ENCODE results near the gene LRRC46. TPM values are rescaled to one million over a fixed set of nuclear protein-coding genes. Genes with fewer than 3 reads are reported as not detected.
A peak's percentile ranks its signal among the peaks of the same experiment; 100 is the strongest.

LRRC46 gene
- total RNA-seq, 1 experiment from 2014 or later = 0.39 TPM

GRCh38 chr17:47850692-47851573 lies 19.5 kb downstream of the LRRC46 start, which contains the start of gene SP6 (continued):
- TF ChIP-seq, protein P1, sequence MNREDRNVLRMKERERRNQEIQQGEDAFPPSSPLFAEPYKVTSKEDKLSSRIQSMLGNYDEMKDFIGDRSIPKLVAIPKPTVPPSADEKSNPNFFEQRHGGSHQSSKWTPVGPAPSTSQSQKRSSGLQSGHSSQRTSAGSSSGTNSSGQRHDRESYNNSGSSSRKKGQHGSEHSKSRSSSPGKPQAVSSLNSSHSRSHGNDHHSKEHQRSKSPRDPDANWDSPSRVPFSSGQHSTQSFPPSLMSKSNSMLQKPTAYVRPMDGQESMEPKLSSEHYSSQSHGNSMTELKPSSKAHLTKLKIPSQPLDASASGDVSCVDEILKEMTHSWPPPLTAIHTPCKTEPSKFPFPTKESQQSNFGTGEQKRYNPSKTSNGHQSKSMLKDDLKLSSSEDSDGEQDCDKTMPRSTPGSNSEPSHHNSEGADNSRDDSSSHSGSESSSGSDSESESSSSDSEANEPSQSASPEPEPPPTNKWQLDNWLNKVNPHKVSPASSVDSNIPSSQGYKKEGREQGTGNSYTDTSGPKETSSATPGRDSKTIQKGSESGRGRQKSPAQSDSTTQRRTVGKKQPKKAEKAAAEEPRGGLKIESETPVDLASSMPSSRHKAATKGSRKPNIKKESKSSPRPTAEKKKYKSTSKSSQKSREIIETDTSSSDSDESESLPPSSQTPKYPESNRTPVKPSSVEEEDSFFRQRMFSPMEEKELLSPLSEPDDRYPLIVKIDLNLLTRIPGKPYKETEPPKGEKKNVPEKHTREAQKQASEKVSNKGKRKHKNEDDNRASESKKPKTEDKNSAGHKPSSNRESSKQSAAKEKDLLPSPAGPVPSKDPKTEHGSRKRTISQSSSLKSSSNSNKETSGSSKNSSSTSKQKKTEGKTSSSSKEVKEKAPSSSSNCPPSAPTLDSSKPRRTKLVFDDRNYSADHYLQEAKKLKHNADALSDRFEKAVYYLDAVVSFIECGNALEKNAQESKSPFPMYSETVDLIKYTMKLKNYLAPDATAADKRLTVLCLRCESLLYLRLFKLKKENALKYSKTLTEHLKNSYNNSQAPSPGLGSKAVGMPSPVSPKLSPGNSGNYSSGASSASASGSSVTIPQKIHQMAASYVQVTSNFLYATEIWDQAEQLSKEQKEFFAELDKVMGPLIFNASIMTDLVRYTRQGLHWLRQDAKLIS (CRISPR knock-in tag; IDR thresholded peaks at IDR 0.05; ENCODE audit: borderline replicate concordance) = no peak
- TF ChIP-seq ZNF138 (CRISPR knock-in tag; conservative IDR thresholded peaks at IDR 0.05) = no peak
- no peak for TF ChIP-seq ZNF121 (CRISPR knock-in tag; IDR thresholded peaks at IDR 0.05)
- TF ChIP-seq GABPB1 (CRISPR knock-in tag; IDR thresholded peaks at IDR 0.05) = peak; percentile 27
- TF ChIP-seq, protein P2, sequence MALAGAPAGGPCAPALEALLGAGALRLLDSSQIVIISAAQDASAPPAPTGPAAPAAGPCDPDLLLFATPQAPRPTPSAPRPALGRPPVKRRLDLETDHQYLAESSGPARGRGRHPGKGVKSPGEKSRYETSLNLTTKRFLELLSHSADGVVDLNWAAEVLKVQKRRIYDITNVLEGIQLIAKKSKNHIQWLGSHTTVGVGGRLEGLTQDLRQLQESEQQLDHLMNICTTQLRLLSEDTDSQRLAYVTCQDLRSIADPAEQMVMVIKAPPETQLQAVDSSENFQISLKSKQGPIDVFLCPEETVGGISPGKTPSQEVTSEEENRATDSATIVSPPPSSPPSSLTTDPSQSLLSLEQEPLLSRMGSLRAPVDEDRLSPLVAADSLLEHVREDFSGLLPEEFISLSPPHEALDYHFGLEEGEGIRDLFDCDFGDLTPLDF (CRISPR knock-in tag; IDR thresholded peaks at IDR 0.05) = no peak
- TF ChIP-seq, protein P3, sequence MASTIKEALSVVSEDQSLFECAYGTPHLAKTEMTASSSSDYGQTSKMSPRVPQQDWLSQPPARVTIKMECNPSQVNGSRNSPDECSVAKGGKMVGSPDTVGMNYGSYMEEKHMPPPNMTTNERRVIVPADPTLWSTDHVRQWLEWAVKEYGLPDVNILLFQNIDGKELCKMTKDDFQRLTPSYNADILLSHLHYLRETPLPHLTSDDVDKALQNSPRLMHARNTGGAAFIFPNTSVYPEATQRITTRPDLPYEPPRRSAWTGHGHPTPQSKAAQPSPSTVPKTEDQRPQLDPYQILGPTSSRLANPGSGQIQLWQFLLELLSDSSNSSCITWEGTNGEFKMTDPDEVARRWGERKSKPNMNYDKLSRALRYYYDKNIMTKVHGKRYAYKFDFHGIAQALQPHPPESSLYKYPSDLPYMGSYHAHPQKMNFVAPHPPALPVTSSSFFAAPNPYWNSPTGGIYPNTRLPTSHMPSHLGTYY (CRISPR knock-in tag; IDR thresholded peaks at IDR 0.05) = no peak
- no peak for TF ChIP-seq ZNF671 (CRISPR knock-in tag; IDR thresholded peaks at IDR 0.05)
- no peak for TF ChIP-seq FOXJ3 (CRISPR knock-in tag; IDR thresholded peaks at IDR 0.05; ENCODE audit: borderline replicate concordance)

GRCh38 chr17:47851764-47852112 lies 20.3 kb downstream of the LRRC46 start:
- Mint-ChIP-seq H3K36me3 (no peaks in the 10 kb centered on the region), H3K27ac (no peak overlapping the region), H3K4me1 (peaks cover 48% of the 10 kb centered on the region), H3K9me3 (no peaks in the 10 kb centered on the region), H3K4me3 (peak overlapping the region; percentile 78), H3K27me3 (ENCODE audit: low read depth) (peaks cover 92% of the 10 kb centered on the region)
- ChIA-PET CTCF (interaction anchor here (1.6 to 19.3 kb wide), 6 partner anchors 10 to 173 kb away, joined by 5 to 1122 read pairs (median 10); partner anchors contain the start of genes CDK5RAP3, SCRN2 and SP2), POLR2A (interaction anchor here (1.7 to 2.3 kb wide), 3 partner anchors 20 to 53 kb away, joined by 4 to 12 read pairs (median 5); no protein-coding TSS in a partner anchor)
- ATAC-seq = peak; percentile 5
- TF ChIP-seq USF1 (CRISPR knock-in tag; IDR thresholded peaks at IDR 0.05) (no peak), MXD4 (CRISPR knock-in tag; IDR thresholded peaks at IDR 0.05; ENCODE audit: borderline replicate concordance) (no peak)
- TF ChIP-seq, protein P2 (CRISPR knock-in tag; IDR thresholded peaks at IDR 0.05) = no peak
- DNase-seq (ENCODE audit: low spot score) = peak; percentile 51

DNA sequence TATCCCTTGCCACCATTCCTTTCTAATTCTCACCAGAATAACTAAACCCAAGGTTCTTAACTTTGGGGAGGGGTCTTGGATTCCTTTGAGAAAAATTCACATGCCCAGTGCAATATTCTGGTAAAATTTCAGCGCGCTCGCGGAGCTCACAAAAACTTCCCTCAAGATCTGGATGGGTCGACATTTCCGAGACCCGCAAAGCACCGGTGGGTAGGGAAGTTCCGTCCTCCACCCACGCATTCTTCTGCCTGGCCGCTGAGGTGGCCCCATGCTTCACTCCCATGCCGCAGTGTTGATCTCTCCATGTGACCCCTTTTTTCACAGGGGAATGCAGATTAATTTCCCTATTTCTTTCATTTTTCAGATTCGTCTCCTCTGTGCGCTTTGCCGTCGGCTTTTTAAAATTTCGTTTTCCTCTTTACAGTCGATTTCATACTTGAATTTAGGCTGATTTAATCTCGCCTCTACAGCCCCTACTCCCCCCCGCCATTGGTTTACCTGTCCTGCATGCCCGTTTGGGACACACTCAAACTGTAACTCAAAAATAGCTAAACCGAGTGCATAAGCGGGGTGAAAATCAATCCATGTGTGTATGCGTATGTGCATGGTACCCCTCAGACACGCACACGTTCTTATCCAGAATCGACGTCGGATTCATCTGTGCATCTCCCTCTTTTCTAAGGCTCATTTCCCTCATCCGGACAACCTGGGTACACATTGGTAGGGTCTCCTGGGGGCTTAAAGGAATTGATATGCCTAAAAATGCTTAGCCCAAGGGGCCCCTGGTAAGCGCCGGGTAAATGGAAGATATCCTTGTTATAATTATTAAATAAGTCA lies 20.9 kb downstream of the LRRC46 start:
- CTCF ChIA-PET = interaction anchor here (0.8 to 19.3 kb wide), 8 partner anchors 8 to 118 kb away, joined by 3 to 1122 read pairs (median 7); partner anchors contain the start of genes CDK5RAP3, SCRN2 and SP2
- H3K4me1 Mint-ChIP-seq = peaks cover 49% of the 10 kb centered on the region
- no peaks in the 10 kb centered on the region for H3K9me3 Mint-ChIP-seq
- H3K36me3 Mint-ChIP-seq = no peaks in the 10 kb centered on the region
- ATAC-seq = no peak
- H3K27ac Mint-ChIP-seq = no peak overlapping the region
- no peak for DNase-seq (ENCODE audit: low spot score)
- peak overlapping the region; percentile 78 for H3K4me3 Mint-ChIP-seq
- peaks cover 92% of the 10 kb centered on the region for H3K27me3 Mint-ChIP-seq (ENCODE audit: low read depth)
- POLR2A ChIA-PET = interaction anchor here (0.8 to 2.3 kb wide), 5 partner anchors 20 to 118 kb away, joined by 3 to 12 read pairs (median 4); partner anchors contain the start of gene CDK5RAP3
- no peak for TF ChIP-seq ZNF317 (CRISPR knock-in tag; IDR thresholded peaks at IDR 0.05; ENCODE audit: borderline replicate concordance, low read depth)
- no peak for TF ChIP-seq SMAD3 (CRISPR knock-in tag; IDR thresholded peaks at IDR 0.05; ENCODE audit: borderline replicate concordance)
- no peak for TF ChIP-seq ETV6 (CRISPR knock-in tag; IDR thresholded peaks at IDR 0.05)
- TF ChIP-seq CREB1 (CRISPR knock-in tag; IDR thresholded peaks at IDR 0.05) = no peak
- TF ChIP-seq ESRRA (CRISPR knock-in tag; IDR thresholded peaks at IDR 0.05; ENCODE audit: borderline replicate concordance) = no peak
- TF ChIP-seq, protein P4, sequence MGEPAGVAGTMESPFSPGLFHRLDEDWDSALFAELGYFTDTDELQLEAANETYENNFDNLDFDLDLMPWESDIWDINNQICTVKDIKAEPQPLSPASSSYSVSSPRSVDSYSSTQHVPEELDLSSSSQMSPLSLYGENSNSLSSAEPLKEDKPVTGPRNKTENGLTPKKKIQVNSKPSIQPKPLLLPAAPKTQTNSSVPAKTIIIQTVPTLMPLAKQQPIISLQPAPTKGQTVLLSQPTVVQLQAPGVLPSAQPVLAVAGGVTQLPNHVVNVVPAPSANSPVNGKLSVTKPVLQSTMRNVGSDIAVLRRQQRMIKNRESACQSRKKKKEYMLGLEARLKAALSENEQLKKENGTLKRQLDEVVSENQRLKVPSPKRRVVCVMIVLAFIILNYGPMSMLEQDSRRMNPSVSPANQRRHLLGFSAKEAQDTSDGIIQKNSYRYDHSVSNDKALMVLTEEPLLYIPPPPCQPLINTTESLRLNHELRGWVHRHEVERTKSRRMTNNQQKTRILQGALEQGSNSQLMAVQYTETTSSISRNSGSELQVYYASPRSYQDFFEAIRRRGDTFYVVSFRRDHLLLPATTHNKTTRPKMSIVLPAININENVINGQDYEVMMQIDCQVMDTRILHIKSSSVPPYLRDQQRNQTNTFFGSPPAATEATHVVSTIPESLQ (CRISPR knock-in tag; IDR thresholded peaks at IDR 0.05) = no peak
- no peak for TF ChIP-seq OVOL2 (CRISPR knock-in tag; IDR thresholded peaks at IDR 0.05; ENCODE audit: borderline replicate concordance)
- TF ChIP-seq NFATC4 (CRISPR knock-in tag; IDR thresholded peaks at IDR 0.05) = no peak
